ENCODE data around the gene MAFF.

MAFF gene

GRCh38 chr22:38247713-38248112 lies 45.9 kb downstream of the MAFF start:
- Mint-ChIP-seq H3K4me1 (peaks cover 15% of the 10 kb centered on the region), H3K9me3 (peaks cover 18% of the 10 kb centered on the region), H3K4me3 (no peak overlapping the region), H3K27me3 (ENCODE audit: low read depth, poor library complexity) (peaks cover 7% of the 10 kb centered on the region), H3K36me3 (ENCODE audit: low read depth) (peaks cover 43% of the 10 kb centered on the region), H3K27ac (peak overlapping the region; percentile 51)
- TF ChIP-seq, protein P1, sequence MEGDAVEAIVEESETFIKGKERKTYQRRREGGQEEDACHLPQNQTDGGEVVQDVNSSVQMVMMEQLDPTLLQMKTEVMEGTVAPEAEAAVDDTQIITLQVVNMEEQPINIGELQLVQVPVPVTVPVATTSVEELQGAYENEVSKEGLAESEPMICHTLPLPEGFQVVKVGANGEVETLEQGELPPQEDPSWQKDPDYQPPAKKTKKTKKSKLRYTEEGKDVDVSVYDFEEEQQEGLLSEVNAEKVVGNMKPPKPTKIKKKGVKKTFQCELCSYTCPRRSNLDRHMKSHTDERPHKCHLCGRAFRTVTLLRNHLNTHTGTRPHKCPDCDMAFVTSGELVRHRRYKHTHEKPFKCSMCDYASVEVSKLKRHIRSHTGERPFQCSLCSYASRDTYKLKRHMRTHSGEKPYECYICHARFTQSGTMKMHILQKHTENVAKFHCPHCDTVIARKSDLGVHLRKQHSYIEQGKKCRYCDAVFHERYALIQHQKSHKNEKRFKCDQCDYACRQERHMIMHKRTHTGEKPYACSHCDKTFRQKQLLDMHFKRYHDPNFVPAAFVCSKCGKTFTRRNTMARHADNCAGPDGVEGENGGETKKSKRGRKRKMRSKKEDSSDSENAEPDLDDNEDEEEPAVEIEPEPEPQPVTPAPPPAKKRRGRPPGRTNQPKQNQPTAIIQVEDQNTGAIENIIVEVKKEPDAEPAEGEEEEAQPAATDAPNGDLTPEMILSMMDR (IDR thresholded peaks at IDR 0.05): no peak
- DNase-seq: no peak

GRCh38 chr22:38248280-38248679 lies 46.5 kb downstream of the MAFF start:
- Mint-ChIP-seq H3K36me3 (ENCODE audit: low read depth) (peaks cover 43% of the 10 kb centered on the region), H3K27ac (peak overlapping the region; percentile 51), H3K4me1 (peaks cover 9% of the 10 kb centered on the region), H3K9me3 (peaks cover 18% of the 10 kb centered on the region), H3K4me3 (no peak overlapping the region), H3K27me3 (ENCODE audit: low read depth, poor library complexity) (peaks cover 7% of the 10 kb centered on the region)
- TF ChIP-seq, protein P1 (IDR thresholded peaks at IDR 0.05): no peak
- no peak for DNase-seq

DNA sequence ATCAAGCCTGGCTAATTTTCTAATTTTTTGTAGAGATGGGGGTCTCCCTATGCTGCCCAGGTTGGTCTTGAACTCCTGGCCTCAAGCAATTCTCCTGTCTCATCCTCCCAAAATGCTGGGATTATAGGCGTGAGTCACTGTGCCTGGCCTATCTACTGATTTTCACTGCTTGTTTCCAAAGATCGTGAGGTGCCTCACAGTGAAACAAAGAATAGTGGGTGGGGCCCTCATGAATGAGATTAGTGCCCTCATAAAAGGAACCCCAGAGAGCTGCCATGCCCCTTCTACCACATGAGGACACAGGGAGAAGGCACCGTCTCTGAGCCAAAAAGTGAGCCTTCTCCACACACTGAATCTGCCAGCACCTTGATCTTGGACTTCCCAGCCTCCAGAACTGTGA lies 47.5 kb downstream of the MAFF start:
- no peak overlapping the region for H3K27ac Mint-ChIP-seq
- H3K4me3 Mint-ChIP-seq: no peak overlapping the region
- TF ChIP-seq, protein P1 (IDR thresholded peaks at IDR 0.05): no peak

GRCh38 chr22:38249803-38250642 lies 48.2 kb downstream of the MAFF start:
- peaks cover 7% of the 10 kb centered on the region for H3K27me3 Mint-ChIP-seq (ENCODE audit: low read depth, poor library complexity)
- TF ChIP-seq, protein P1 (IDR thresholded peaks at IDR 0.05): no peak
- H3K4me1 Mint-ChIP-seq: no peaks in the 10 kb centered on the region
- DNase-seq: no peak
- no peak overlapping the region for H3K27ac Mint-ChIP-seq
- H3K4me3 Mint-ChIP-seq: no peak overlapping the region
- H3K9me3 Mint-ChIP-seq: peaks cover 18% of the 10 kb centered on the region
- H3K36me3 Mint-ChIP-seq (ENCODE audit: low read depth): peaks cover 37% of the 10 kb centered on the region

More for the DNA sequence above, 47.5 kb downstream of the MAFF start:
- H3K27me3 Mint-ChIP-seq (ENCODE audit: low read depth, poor library complexity): peaks cover 7% of the 10 kb centered on the region
- peaks cover 37% of the 10 kb centered on the region for H3K36me3 Mint-ChIP-seq (ENCODE audit: low read depth)
- H3K4me1 Mint-ChIP-seq: no peaks in the 10 kb centered on the region
- DNase-seq: no peak
- peaks cover 18% of the 10 kb centered on the region for H3K9me3 Mint-ChIP-seq

DNA sequence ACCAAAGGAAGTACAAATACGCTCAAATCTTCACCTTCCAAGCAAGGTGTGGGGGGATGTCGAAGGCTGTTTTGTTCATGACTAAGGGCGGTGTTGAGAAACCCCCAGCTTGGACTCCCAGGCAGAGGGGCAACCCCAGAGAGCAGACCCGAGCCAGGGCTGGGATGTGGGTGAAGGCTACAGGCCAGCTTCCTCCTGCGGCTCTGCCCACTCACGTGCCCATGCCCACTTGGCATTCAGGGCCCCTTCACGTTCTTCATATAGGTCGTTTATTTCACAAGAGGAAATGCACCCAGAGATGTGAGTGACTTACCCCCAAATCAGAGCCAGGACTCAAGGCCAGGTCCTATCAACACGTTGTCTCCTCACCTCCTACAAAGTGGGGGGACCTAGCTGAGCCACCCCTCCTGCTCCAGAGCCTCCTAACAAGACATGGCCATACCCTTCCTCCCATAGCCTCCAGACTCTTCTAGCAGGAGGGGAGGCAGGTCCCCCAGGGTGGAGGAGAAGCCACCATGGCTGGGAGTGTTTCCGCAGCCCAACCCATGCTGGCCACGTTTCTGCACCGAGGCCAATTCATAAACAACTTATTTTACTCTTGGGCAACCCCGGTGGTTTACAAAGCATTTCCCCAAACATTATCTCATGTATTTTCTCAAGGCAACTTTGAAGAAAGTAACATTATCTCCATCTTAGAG lies 49.0 kb downstream of the MAFF start:
- H3K4me3 Mint-ChIP-seq: no peak overlapping the region
- peaks cover 41% of the 10 kb centered on the region for H3K36me3 Mint-ChIP-seq (ENCODE audit: low read depth)
- H3K9me3 Mint-ChIP-seq: peaks cover 18% of the 10 kb centered on the region
- no peaks in the 10 kb centered on the region for H3K4me1 Mint-ChIP-seq
- no peak for DNase-seq
- no peak overlapping the region for H3K27ac Mint-ChIP-seq
- TF ChIP-seq, protein P1 (IDR thresholded peaks at IDR 0.05): no peak
- H3K27me3 Mint-ChIP-seq (ENCODE audit: low read depth, poor library complexity): peaks cover 7% of the 10 kb centered on the region

Measured in nephron progenitor cell (in vitro differentiated cells).